Stimulated activated CD4-positive, alpha-beta T cell treated with anti-CD3 and anti-CD28 coated beads, Interleukin-2, amount 100 ng/mL, for 4 hours (primary cell): ENCODE results near the gene COL6A2.
"Not testable (repeated sequence)": the region's sequence is repeated elsewhere in the genome, so short reads cannot be mapped to it uniquely, and the experiment has no call there.

ENCODE experiments used
- DNase-seq: peaks from one replicate; pipeline ENCODE4 v3.0.0-alpha.2; 2020; ENCODE audit warnings: low read depth

The COL6A2 gene

GRCh38 chr21:46079352-46080170, 18.4 kb upstream of the COL6A2 start:
- no peak for DNase-seq

GRCh38 chr21:46080171-46081021, 17.5 kb upstream of the COL6A2 start:
- DNase-seq = no peak

- DNase-seq = no peak
Observed at GRCh38 chr21:46081022-46081861, 16.7 kb upstream of the COL6A2 start.

DNA sequence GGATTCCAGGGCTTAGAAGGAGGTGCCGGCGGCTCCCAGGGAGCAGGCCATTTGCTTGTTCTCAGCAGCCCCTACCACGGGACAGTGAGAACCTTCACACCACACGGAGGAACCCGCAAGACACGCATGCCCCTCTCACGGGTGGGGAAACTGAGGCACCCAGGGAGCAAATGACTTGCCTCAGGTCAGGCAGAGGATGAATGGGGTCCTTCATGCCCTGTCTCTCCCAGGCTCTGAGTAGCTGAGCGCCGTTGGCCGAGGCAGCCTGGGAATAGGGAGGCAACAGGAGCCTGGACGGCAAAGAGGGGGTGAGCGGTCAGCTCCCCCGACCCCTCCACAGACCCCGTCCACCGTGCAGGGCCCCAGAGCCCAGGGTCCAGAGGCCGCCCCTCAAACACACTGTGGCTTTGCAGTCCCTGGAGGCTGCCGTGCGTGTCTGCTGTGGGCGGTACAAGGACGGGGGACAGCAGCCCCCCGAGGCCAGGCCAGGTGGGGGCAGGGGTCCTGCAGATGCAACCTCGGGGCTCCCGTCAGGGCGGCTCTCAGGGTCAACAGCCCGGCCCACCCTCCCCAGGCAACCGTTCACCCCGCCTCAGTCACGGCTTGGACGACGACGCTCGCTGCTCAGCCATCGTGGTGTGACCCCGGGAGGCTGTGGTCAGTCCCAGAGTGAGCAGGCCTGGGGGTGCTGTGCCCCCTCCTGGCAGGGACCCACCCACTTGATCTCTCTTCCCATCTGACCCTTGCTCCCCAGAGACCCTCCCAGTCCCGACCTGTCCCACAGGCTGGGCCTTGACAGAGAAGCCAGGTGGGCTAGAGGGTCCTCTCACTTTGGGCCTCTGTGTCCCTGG, 15.8 kb upstream of the COL6A2 start:
- DNase-seq = no peak

DNA sequence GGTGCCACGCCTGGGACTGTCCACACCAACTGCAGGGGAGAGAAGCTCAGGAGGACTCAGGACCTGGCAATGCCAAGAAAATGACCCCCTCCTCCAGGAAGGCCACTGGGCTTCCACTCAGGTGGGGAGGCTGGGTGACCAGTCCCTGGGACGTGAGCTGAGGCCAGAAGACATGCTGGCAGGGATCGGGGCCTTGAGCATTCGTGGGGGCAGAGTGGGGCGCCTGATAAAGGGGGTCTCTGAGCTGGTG, 15.3 kb upstream of the COL6A2 start:
- no peak for DNase-seq

DNA sequence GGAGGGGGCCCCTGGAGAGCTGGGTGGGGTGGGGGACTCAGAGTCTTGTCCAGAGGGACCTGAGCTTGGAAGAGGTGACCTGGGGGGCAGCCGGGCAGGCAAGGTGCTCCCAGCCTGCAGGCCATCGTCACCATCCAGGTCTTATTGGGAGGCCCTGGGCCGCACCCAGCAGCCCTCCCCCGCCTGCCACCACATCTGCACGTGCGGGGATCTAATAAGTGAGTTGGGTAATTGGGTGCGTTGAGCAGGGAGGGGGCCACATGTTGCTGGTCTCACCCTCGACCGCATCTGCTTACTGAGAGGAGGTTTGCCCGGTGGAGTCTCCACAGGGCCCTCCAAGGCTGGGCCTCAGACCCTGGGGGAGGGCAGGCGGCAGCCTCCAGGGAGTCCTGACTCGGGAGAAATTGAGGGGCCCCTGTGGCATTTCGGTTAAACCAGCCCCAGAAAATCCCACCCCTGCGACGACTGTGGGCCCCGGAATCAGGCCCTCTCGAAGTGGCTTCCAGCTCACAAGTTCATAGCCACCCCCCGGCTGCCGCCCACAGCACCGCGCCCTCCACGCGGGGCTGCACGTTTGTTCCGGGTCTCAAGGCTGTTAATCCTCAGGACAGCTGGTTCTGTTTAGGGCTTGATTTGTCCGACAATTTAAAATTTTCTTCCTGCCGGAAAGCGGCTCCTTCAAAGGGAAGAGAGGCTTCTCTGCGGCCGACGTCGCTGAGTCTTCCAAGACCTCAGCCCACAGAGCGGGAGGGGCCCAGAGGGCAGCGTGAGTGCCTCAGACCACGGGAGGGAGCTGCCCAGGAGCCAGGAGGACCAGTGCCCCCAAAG, 14.7 kb upstream of the COL6A2 start:
- DNase-seq = no peak

GRCh38 chr21:46083791-46084561, 13.9 kb upstream of the COL6A2 start:
- DNase-seq = no peak

DNA sequence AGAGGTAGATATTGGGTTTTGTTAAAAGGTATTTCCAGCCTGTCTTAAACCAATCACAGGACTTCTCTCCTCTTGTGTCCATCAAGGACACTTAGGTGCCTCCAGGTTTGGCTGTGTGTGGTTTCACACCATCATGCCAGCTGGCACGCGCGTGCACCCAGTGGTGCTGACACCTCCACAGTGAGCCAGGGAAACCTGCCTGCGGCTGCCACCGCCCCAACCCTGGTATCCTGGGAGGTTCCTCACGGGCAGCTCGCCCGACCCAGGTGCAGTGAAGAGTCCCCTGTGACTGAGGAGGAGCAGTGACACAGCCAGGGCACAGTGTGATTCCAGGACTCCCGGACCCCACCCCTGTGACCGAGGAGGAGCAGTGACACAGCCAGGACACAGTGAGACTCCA, 13.2 kb upstream of the COL6A2 start:
- no peak for DNase-seq

DNA sequence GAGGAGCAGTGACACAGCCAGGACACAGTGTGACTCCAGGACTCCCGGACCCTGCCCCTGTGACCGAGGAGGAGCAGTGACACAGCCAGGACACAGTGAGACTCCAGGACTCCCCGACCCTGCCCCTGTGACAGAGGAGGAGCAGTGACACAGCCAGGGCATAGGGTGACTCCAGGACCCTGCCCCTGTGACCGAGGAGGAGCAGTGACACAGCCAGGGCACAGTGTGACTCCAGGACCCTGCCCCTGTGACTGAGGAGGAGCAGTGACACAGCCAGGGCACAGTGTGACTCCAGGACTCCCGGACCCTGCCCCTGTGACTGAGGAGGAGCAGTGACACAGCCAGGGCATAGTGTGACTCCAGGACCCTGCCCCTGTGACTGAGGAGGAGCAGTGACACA, 12.7 kb upstream of the COL6A2 start:
- not testable (repeated sequence) for DNase-seq

- DNase-seq = no peak
Observed at GRCh38 chr21:46087641-46088040, 10.3 kb upstream of the COL6A2 start.

DNA sequence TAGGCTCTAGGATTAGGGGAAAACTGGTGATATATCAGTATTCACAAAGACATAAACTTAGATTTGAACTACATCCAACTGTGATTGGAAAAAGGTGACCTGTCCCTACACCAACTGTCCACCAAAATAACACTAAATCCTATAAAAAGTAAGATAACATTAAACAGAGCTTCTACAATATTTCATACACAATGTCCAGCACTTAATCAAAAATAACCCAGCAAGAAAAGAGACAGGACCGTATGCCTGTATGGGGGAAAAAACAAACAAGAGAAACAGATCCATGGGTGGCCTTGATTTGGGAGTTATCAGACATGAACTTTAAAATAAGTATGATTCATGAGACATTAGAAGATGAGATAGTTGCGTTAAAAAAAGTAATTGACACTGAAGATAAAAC, 9.7 kb upstream of the COL6A2 start:
- DNase-seq = no peak

DNA sequence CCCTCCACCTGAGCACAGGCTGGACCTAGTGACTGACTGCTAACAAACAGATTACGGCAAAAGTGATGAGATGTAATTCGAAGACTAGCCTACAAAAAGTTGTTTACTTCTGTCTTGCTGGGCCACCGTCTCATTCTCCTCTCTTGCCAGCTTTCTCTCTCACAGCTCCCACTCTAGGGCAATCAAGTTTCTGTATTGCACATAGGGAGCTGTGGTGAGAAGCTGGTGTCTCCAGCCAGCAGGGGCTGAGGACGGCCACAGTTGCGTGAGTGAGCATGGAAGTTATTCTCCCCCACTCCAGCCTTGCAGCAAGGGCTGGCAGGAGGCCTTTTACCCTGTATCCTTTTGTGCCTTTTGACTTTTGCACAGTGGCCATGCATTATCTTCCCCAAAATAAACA, 8.6 kb upstream of the COL6A2 start:
- DNase-seq = no peak

DNA sequence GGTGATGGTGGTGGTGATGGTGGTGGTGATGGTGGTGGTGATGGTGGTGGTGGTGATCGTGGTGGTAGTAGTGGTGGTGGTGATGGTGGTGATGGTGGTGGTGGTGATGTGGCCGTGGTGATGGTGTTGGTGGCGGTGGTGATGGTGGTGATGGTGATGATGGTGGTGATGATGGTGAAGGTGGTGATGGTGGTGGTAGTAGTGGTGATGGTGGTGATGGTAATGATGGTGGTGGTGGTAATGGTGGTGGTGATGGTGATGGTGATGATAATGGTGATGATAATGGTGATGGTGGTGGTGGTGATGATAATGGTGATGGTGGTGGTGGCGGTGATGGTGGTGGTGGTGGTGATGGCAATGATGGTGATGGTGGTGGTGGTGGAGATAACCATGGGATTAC, 6.8 kb upstream of the COL6A2 start:
- no peak for DNase-seq

- DNase-seq = no peak
Observed at GRCh38 chr21:46091631-46092025, 6.3 kb upstream of the COL6A2 start.

GRCh38 chr21:46092026-46092764, 5.7 kb upstream of the COL6A2 start:
- no peak for DNase-seq

- DNase-seq = no peak
Observed at GRCh38 chr21:46092811-46093667, 4.9 kb upstream of the COL6A2 start.

GRCh38 chr21:46093668-46094400, 4.1 kb upstream of the COL6A2 start:
- no peak for DNase-seq
